Gastrocnemius medialis (tissue), 4 donors: ENCODE results near the gene TUBA8.
"Not testable (repeated sequence)": the region's sequence is repeated elsewhere in the genome, so short reads cannot be mapped to it uniquely, and the experiment has no call there.

Experiments
- CTCF ChIP-seq, 5 experiments: fragments of 450-650 bp in 3 of 5; fragments of 200-600 bp in 2 of 5; sonication (generic) in 2 of 5; IDR thresholded peaks in 4 of 5; conservative IDR thresholded peaks in 1 of 5; 1 replicate in 4 of 5; 2 replicates in 1 of 5; pipeline ENCODE4 v1.5.1; 2016 to 2019; ENCODE audit warnings: antibody characterized with exemption in 5 of 5, mild to moderate bottlenecking in 3 of 5, moderate library complexity in 3 of 5
- POLR2A ChIP-seq, 2 donors: fragments of 450-650 bp; IDR thresholded peaks; one replicate each; pipeline ENCODE4 v1.6.1; 2017; ENCODE audit warnings: antibody characterized with exemption in 2 of 2, mild to moderate bottlenecking in 2 of 2, moderate library complexity in 2 of 2

- TF ChIP-seq CTCF (IDR thresholded peaks at IDR 0.05 in 4 of 5, conservative IDR thresholded peaks at IDR 0.05 in 1 of 5); POLR2A (IDR thresholded peaks at IDR 0.05): not testable (repeated sequence)
These were observed 46.9 kb upstream of the TUBA8 start for GRCh38 chr22:18063715-18064114.
